Esophagus squamous epithelium (tissue), 4 donors: ENCODE results near the gene EPHA6.

Experiments used
- CTCF ChIP-seq, 6 experiments: fragments of 450-650 bp in 4 of 6; fragments of 200-600 bp in 2 of 6; sonication (generic) in 2 of 6; IDR thresholded peaks; one replicate each; pipeline ENCODE4 v1.5.1; 2016 to 2019; ENCODE audit warnings: antibody characterized with exemption in 6 of 6, mild to moderate bottlenecking in 4 of 6, moderate library complexity in 4 of 6
- POLR2A ChIP-seq, 4 donors: fragments of 450-650 bp; IDR thresholded peaks; one replicate each; pipeline ENCODE4 v1.6.1; 2017; ENCODE audit warnings: antibody characterized with exemption in 4 of 4, mild to moderate bottlenecking in 4 of 4, moderate library complexity in 3 of 4

DNA sequence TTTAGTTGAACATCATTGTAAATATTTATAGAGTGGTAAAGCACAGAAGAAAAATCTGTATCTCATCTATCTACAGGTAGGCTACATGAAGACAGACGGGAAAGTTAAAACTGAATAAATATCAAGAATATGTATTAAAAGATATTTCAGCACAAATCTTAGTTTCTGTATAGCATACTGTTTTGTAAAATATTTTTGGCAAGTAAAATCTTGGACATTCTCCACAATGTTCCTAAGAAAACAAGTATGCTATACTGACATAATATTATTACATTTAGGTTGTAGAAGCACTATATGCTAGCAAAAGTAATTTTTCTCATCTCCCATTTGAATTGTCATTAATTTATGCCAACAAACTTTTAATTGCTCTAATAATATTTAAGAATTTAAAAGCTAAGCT lies 623.7 kb downstream of the EPHA6 start:
- TF ChIP-seq CTCF (IDR thresholded peaks at IDR 0.05) = no peak
- no peak for TF ChIP-seq POLR2A (IDR thresholded peaks at IDR 0.05)
